OCI-LY1 (cell line): ENCODE data around the gene ADAMTS17.

Experiments used
- H2AFZ ChIP-seq: fragments of 200-600 bp; sonication (generic), shearing (Covaris generic); 2 replicates; pipeline ENCODE4 v1.6.0; 2014; ENCODE audit warnings: antibody characterized with exemption, mild to moderate bottlenecking, low read length
- H3F3A ChIP-seq: fragments of 200-600 bp; sonication (generic), shearing (Covaris generic); 2 replicates; pipeline ENCODE4 v1.6.0; 2014; ENCODE audit warnings: mild to moderate bottlenecking, antibody characterized with exemption, low read length, moderate library complexity; ENCODE audit not compliant: insufficient read depth
- H3K27ac ChIP-seq: fragments of 200-600 bp; sonication (generic); 2 replicates; pipeline ENCODE4 v1.5.1; 2014; ENCODE audit warnings: low read length, mixed run types, mild to moderate bottlenecking, low read depth; ENCODE audit not compliant: poor library complexity, severe bottlenecking
- H3K27me3 ChIP-seq: fragments of 200-600 bp; sonication (generic); 2 replicates; pipeline ENCODE4 v1.6.0; 2014; ENCODE audit warnings: antibody characterized with exemption, mild to moderate bottlenecking, low read length, moderate library complexity; ENCODE audit not compliant: insufficient read depth
- H3K36me3 ChIP-seq: fragments of 200-600 bp; sonication (generic); 2 replicates; pipeline ENCODE4 v1.6.1; 2014; ENCODE audit warnings: mild to moderate bottlenecking, antibody characterized with exemption, low read length, moderate library complexity, mixed read lengths; ENCODE audit not compliant: insufficient read depth
- H3K4me1 ChIP-seq: fragments of 200-600 bp; sonication (generic); 2 replicates; pipeline ENCODE4 v1.5.1; 2014; ENCODE audit warnings: mild to moderate bottlenecking, low read length, moderate library complexity; ENCODE audit not compliant: insufficient read depth, severe bottlenecking
- H3K4me2 ChIP-seq: fragments of 200-600 bp; sonication (generic), shearing (Covaris generic); 2 replicates; pipeline ENCODE4 v1.6.1; 2014; ENCODE audit warnings: low read length
- H3K4me3 ChIP-seq: fragments of 200-600 bp; sonication (generic); 2 replicates; pipeline ENCODE4 v1.5.1; 2014; ENCODE audit warnings: low read length, low read depth, mild to moderate bottlenecking, mixed read lengths; ENCODE audit not compliant: poor library complexity, severe bottlenecking
- H3K79me2 ChIP-seq: fragments of 200-600 bp; shearing (Covaris generic); 2 replicates; pipeline ENCODE4 v1.6.1; 2016; ENCODE audit warnings: mixed run types, low read length, mixed read lengths; ENCODE audit not compliant: insufficient read depth
- H3K9ac ChIP-seq: fragments of 200-600 bp; sonication (generic), shearing (Covaris generic); 2 replicates; pipeline ENCODE4 v1.6.1; 2014; ENCODE audit warnings: mild to moderate bottlenecking, low read length, mixed read lengths
- H3K9me2 ChIP-seq: fragments of 200-600 bp; sonication (generic), shearing (Covaris generic); 2 replicates; pipeline ENCODE4 v1.6.1; 2014; ENCODE audit warnings: low read depth, mild to moderate bottlenecking, low read length, mixed read lengths
- H3K9me3 ChIP-seq: fragments of 200-600 bp; shearing (Covaris generic); 2 replicates; pipeline ENCODE4 v1.6.1; 2014; ENCODE audit warnings: low read length, mixed read lengths
- H4K20me1 ChIP-seq: fragments of 200-600 bp; sonication (generic), shearing (Covaris generic); 2 replicates; pipeline ENCODE4 v1.6.0; 2016; ENCODE audit warnings: mild to moderate bottlenecking, low read length; ENCODE audit not compliant: insufficient read depth
- CTCF ChIP-seq: fragments of 200-600 bp; sonication (generic), shearing (Covaris generic); IDR thresholded peaks from 2 replicates; pipeline ENCODE4 v1.5.1; 2017; ENCODE audit warnings: mild to moderate bottlenecking, antibody characterized with exemption, low read length, moderate library complexity, mixed read lengths
- EZH2 ChIP-seq: fragments of 200-600 bp; sonication (generic), shearing (Covaris generic); IDR thresholded peaks from 2 replicates; pipeline ENCODE4 v1.8.0; 2017; ENCODE audit warnings: borderline replicate concordance, mixed run types, mild to moderate bottlenecking, antibody characterized with exemption, low read length, moderate library complexity, mixed read lengths

The ADAMTS17 gene

GRCh38 chr15:100256101-100256969 is 85.4 kb downstream of the ADAMTS17 start:
- no peak overlapping the region for H3K27ac ChIP-seq
- H3K27me3 ChIP-seq = no peaks in the 10 kb centered on the region
- no peaks in the 10 kb centered on the region for H3F3A ChIP-seq
- no peaks in the 10 kb centered on the region for H3K4me1 ChIP-seq
- no peak overlapping the region for H3K4me2 ChIP-seq
- no peaks in the 10 kb centered on the region for H3K79me2 ChIP-seq
- no peak overlapping the region for H2AFZ ChIP-seq
- H3K9ac ChIP-seq = no peak overlapping the region
- no peak overlapping the region for H3K4me3 ChIP-seq
- TF ChIP-seq CTCF (no peak), EZH2 (no peak)
- H4K20me1 ChIP-seq = no peaks in the 10 kb centered on the region
- no peaks in the 10 kb centered on the region for H3K9me3 ChIP-seq
- H3K36me3 ChIP-seq = no peaks in the 10 kb centered on the region
- no peaks in the 10 kb centered on the region for H3K9me2 ChIP-seq

- no peaks in the 10 kb centered on the region for H3K4me1 ChIP-seq
- H3K79me2 ChIP-seq = no peaks in the 10 kb centered on the region
- H2AFZ ChIP-seq = no peak overlapping the region
- H3K9ac ChIP-seq = no peak overlapping the region
- no peak for TF ChIP-seq EZH2
- TF ChIP-seq CTCF = no peak
- H3K9me2 ChIP-seq = no peaks in the 10 kb centered on the region
- no peaks in the 10 kb centered on the region for H3K27me3 ChIP-seq
- H3K36me3 ChIP-seq = no peaks in the 10 kb centered on the region
- H3K27ac ChIP-seq = no peak overlapping the region
- no peaks in the 10 kb centered on the region for H4K20me1 ChIP-seq
- no peak overlapping the region for H3K4me2 ChIP-seq
- no peak overlapping the region for H3K4me3 ChIP-seq
- H3K9me3 ChIP-seq = no peaks in the 10 kb centered on the region
- H3F3A ChIP-seq = no peaks in the 10 kb centered on the region
Measured at GRCh38 chr15:100255644-100256043, 86.1 kb downstream of the ADAMTS17 start.

- Histone ChIP-seq H3K79me2 (no peaks in the 10 kb centered on the region), H3K27me3 (no peaks in the 10 kb centered on the region), H4K20me1 (no peaks in the 10 kb centered on the region), H3K27ac (no peak overlapping the region), H3K36me3 (no peaks in the 10 kb centered on the region), H3K4me3 (no peak overlapping the region), H3K4me1 (no peaks in the 10 kb centered on the region), H3F3A (no peaks in the 10 kb centered on the region), H3K4me2 (no peak overlapping the region), H3K9me3 (no peaks in the 10 kb centered on the region), H2AFZ (no peak overlapping the region), H3K9ac (no peak overlapping the region), H3K9me2 (no peaks in the 10 kb centered on the region)
- TF ChIP-seq EZH2 (no peak), CTCF (no peak)
Measured at GRCh38 chr15:100254691-100255090, 87.1 kb downstream of the ADAMTS17 start.
